Measurements from ENCODE around the gene GJA4. TPM values are rescaled to one million over a fixed set of nuclear protein-coding genes. Genes with fewer than 3 reads are reported as not detected.
"Not testable (repeated sequence)": the region's sequence is repeated elsewhere in the genome, so short reads cannot be mapped to it uniquely, and the experiment has no call there.

The GJA4 gene
- total RNA-seq, 2 experiments from 2014 or later, result 0.24 to 0.69 TPM

DNA sequence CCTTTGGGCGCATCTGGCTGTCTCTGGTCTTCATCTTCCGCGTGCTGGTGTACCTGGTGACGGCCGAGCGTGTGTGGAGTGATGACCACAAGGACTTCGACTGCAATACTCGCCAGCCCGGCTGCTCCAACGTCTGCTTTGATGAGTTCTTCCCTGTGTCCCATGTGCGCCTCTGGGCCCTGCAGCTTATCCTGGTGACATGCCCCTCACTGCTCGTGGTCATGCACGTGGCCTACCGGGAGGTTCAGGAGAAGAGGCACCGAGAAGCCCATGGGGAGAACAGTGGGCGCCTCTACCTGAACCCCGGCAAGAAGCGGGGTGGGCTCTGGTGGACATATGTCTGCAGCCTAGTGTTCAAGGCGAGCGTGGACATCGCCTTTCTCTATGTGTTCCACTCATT, 35.4 kb upstream of the GJA4 start:
- no peak overlapping the region for H3K4me3 Mint-ChIP-seq
- H3K27ac Mint-ChIP-seq, result no peak overlapping the region
- no peaks in the 10 kb centered on the region for H3K9me3 Mint-ChIP-seq
- no peaks in the 10 kb centered on the region for H3K4me1 Mint-ChIP-seq (ENCODE audit: low read depth)
- intact Hi-C loops (cut with micrococcal nuclease), result no loop called here
- no peaks in the 10 kb centered on the region for H3K36me3 Mint-ChIP-seq (ENCODE audit: low read depth)
- DNase-seq, result no peak
- H3K27me3 Mint-ChIP-seq (ENCODE audit: low read depth), result no peaks in the 10 kb centered on the region
- CTCF ChIA-PET, result no interaction called here

DNA sequence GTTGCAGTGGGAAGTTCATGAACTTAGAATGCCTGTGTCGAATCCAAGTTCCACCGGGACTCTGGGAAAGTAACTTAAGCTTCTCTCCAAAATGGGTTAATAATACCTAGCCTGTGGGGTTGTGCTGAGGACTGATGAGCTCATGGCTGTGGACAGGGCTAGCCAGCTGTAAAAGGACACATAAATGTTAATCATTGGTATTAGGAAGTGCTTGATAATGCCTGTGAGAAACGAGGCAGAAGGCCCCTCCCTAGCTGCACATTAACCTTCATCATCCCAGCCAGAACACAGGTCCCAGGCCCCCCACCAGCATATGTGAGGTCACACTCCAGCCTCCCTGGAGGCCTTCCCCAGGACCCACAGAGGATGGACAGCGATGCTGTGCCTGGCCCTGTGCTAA, 34.0 kb upstream of the GJA4 start:
- no peak overlapping the region for H3K27ac Mint-ChIP-seq
- DNase-seq, result no peak
- intact Hi-C loops (cut with micrococcal nuclease), result no loop called here
- no peaks in the 10 kb centered on the region for H3K36me3 Mint-ChIP-seq (ENCODE audit: low read depth)
- no peaks in the 10 kb centered on the region for H3K4me1 Mint-ChIP-seq (ENCODE audit: low read depth)
- H3K27me3 Mint-ChIP-seq (ENCODE audit: low read depth), result peaks cover 2% of the 10 kb centered on the region
- H3K9me3 Mint-ChIP-seq, result no peaks in the 10 kb centered on the region
- no peak overlapping the region for H3K4me3 Mint-ChIP-seq
- CTCF ChIA-PET, result no interaction called here

DNA sequence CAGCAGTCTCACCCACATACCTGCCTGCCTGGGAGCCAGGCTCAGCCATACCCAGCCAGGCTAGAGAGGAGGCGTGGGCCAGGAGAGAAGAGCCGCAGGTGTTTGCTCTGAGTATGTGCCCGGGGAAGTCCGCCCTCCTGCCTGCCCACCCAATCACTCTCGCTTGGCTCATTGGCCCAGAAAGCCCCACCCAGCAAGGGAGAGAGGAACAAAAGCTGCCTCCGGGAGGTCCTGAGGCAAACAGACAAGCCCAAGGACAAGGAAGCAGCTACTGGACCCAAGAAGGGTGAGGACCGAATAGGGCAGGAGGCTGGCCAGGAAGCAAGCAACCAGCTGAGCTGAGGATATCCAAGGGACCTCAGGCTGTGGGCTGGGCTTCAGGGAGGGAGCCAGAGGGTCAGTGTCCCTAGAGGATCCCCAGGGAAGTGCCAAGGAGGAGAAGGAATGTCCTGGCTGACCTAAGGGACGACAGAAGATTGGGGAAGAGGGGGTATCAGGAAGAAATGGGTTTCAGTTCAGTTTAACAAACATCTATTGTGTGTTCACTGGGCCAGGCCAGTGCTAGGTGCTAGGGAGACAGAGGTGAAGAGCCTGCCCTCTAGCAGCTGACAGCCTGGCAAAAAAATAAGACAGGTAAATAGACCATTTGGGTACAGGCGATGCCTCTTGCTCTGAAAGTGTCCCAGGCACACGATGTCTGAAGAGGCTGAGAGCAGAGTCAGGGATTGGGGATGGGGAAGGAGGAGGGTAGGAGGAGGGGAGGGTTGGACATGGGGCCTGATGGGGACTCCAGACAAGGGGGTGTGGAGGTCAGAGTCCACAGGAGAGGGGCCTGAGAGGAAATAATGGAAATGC, 33.1 kb upstream of the GJA4 start, which contains the start of gene GJB4:
Gene GJB4 (plus strand): TSS at position 238 of the 855 bp plus-strand sequence. CDS start 1,515 bp downstream, outside the sequence.
- Mint-ChIP-seq H3K27ac (no peak within 1 kb of the TSS), H3K9me3 (no peaks in the 10 kb centered on the region), H3K36me3 (ENCODE audit: low read depth) (no peaks in the 10 kb centered on the region), H3K4me3 (no peak within 1 kb of the TSS), H3K27me3 (ENCODE audit: low read depth) (peaks cover 2% of the 10 kb centered on the region), H3K4me1 (ENCODE audit: low read depth) (no peaks in the 10 kb centered on the region)
- no peak for DNase-seq
- CTCF ChIA-PET, result no interaction called here
- intact Hi-C loops (cut with micrococcal nuclease), result no loop called here

DNA sequence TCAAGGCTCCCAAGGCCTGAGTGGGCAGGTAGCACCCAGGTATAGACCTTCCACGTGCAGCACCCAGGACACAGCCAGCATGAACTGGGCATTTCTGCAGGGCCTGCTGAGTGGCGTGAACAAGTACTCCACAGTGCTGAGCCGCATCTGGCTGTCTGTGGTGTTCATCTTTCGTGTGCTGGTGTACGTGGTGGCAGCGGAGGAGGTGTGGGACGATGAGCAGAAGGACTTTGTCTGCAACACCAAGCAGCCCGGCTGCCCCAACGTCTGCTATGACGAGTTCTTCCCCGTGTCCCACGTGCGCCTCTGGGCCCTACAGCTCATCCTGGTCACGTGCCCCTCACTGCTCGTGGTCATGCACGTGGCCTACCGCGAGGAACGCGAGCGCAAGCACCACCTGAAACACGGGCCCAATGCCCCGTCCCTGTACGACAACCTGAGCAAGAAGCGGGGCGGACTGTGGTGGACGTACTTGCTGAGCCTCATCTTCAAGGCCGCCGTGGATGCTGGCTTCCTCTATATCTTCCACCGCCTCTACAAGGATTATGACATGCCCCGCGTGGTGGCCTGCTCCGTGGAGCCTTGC, 31.5 kb upstream of the GJA4 start:
- Mint-ChIP-seq H3K4me3 (no peak overlapping the region), H3K4me1 (ENCODE audit: low read depth) (no peaks in the 10 kb centered on the region), H3K36me3 (ENCODE audit: low read depth) (no peaks in the 10 kb centered on the region), H3K27ac (no peak overlapping the region), H3K9me3 (no peaks in the 10 kb centered on the region), H3K27me3 (ENCODE audit: low read depth) (peaks cover 2% of the 10 kb centered on the region)
- CTCF ChIA-PET, result no interaction called here
- no peak for DNase-seq
- intact Hi-C loops (cut with micrococcal nuclease), result no loop called here

DNA sequence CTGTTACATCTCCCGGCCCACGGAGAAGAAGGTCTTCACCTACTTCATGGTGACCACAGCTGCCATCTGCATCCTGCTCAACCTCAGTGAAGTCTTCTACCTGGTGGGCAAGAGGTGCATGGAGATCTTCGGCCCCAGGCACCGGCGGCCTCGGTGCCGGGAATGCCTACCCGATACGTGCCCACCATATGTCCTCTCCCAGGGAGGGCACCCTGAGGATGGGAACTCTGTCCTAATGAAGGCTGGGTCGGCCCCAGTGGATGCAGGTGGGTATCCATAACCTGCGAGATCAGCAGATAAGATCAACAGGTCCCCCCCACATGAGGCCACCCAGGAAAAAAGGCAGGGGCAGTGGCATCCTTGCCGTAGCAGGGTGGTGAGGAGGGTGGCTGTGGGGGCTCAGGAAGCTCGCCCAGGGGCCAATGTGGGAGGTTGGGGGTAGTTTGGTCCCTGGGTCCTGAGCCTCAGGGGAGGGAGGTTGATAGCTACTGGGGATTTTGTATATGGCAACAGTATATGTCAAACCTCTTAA, 31.0 kb upstream of the GJA4 start:
- intact Hi-C loops (cut with micrococcal nuclease), result no loop called here
- Mint-ChIP-seq H3K4me1 (ENCODE audit: low read depth) (no peaks in the 10 kb centered on the region), H3K9me3 (no peaks in the 10 kb centered on the region), H3K4me3 (no peak overlapping the region), H3K27me3 (ENCODE audit: low read depth) (peaks cover 2% of the 10 kb centered on the region), H3K36me3 (ENCODE audit: low read depth) (no peaks in the 10 kb centered on the region), H3K27ac (no peak overlapping the region)
- no peak for DNase-seq
- CTCF ChIA-PET, result no interaction called here

DNA sequence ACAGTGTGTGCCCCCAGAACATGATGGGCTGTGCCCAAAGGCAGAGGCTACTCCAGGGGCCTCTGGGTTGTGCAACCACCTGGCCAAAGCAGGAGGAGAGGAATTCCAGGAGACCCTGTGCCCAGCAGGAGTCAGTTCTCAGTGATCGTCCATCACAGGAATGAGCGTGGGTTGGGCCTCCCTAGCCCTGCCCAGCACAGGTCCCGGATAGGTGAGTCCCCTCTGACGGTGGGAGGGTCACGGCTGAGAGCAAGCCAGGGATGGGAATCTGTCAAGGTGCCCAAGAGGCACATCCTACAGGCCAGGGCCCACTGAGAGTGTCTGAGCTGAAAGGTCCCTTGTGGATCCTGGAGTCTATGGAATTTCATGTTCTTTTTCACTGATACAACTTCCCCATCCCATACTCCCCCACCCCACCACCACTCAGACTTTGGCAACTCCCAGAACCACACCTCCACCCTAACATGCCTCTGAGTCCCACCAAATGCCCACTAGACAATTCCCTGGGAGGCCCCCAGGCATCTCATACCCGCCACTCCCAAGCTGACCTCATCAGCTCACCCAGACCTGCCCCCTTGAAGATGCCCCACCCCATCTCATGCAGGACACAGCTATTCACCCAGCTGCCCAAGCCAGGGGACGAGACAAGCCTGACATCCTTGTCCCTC, 30.2 kb upstream of the GJA4 start:
- no peak for DNase-seq
- Mint-ChIP-seq H3K4me1 (ENCODE audit: low read depth) (no peaks in the 10 kb centered on the region), H3K27me3 (ENCODE audit: low read depth) (peaks cover 2% of the 10 kb centered on the region), H3K36me3 (ENCODE audit: low read depth) (no peaks in the 10 kb centered on the region), H3K9me3 (no peaks in the 10 kb centered on the region), H3K4me3 (no peak overlapping the region), H3K27ac (no peak overlapping the region)
- CTCF ChIA-PET, result no interaction called here
- intact Hi-C loops (cut with micrococcal nuclease), result no loop called here

DNA sequence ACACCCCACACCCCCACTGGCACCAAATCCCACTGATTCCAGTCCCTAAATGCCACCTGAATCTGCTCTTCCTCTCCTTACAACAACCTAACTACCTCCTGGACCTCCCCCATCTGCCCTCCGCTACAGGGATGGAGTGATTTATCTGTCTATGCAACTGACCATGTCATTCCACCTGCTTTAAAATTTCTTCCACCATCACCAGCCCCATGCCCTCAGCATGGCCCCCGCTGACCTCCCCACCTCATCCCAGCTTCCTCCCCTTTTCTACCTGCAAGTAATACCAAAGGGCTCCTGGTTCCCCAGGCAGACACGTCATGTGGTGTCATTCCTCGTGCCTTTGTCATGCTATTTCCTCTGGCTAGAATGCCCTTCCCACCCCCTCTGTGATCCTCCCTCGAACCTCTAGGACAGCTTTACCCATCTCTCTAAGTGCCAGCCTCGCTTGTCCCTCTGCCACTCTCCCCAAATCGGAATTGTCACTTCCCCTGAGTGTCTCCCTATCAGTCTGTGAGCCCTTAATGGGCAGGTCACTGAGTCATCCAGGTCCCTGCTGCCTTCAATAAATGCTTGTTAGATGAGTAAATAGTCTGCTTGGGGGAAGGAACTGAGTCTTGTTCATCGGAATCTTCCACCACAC, 29.5 kb upstream of the GJA4 start:
- DNase-seq, result no peak
- Mint-ChIP-seq H3K4me3 (no peak overlapping the region), H3K27me3 (ENCODE audit: low read depth) (peaks cover 2% of the 10 kb centered on the region), H3K4me1 (ENCODE audit: low read depth) (no peaks in the 10 kb centered on the region), H3K27ac (no peak overlapping the region), H3K9me3 (no peaks in the 10 kb centered on the region), H3K36me3 (ENCODE audit: low read depth) (no peaks in the 10 kb centered on the region)
- intact Hi-C loops (cut with micrococcal nuclease), result no loop called here
- CTCF ChIA-PET, result no interaction called here

DNA sequence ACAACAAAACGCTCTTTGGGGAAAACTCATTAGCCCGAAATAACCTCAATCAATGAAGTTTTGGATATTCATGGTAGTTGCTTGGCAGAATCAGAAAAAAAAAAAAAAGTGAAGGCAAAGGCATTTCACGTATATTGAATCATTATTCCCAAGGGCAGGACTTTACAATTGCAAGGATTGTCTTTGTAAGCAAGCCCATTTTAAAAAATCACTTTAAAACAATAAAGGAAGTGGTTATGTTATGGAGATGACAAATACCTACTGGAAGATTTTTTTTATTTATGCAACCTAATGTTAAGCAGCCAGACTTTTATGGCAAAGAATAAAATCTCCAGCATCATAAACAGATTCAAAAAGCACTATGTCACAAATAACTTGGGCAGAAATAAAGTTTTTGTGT, 23.9 kb upstream of the GJA4 start:
- intact Hi-C loops (cut with micrococcal nuclease), result no loop called here

DNA sequence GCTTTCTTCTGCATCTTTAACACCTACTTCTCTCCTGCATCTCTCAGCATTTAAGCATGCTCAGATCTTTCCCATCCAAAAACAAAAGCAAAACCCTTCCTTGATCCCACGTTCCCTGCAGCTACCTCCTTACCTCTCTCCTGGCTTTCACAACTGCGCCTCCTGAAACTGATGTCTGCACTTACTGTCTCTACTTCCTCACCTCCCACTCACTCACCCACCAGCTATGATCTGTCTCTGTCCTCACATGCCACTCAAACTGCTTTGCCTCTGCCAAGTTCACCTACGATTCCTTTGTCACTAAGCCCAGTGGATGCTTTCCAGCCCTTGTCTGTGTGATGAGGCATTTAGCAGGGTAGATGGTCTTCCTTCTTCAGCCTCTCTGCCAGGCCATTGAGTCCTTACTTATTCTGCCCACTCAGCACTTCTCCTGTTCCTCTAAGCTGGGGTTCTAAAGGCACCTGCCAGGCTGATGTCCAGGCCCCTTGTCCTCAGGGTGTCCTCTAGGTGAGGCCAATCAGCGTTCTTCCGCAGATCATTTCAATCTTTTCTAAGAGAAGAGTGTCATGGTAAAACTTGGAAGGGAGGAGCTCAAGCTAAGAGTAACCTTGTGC, 21.8 kb upstream of the GJA4 start:
- Mint-ChIP-seq H3K4me3 (no peak overlapping the region), H3K9me3 (no peaks in the 10 kb centered on the region), H3K27me3 (ENCODE audit: low read depth) (no peaks in the 10 kb centered on the region), H3K4me1 (ENCODE audit: low read depth) (no peaks in the 10 kb centered on the region), H3K27ac (no peak overlapping the region), H3K36me3 (ENCODE audit: low read depth) (no peaks in the 10 kb centered on the region)
- DNase-seq, result no peak
- CTCF ChIA-PET, result interaction anchor here (0.9 kb wide), 1 partner anchor 16 kb away, joined by 3 read pairs; no protein-coding TSS in a partner anchor
- intact Hi-C loops (cut with micrococcal nuclease), result no loop called here

More for the DNA sequence above, 23.9 kb upstream of the GJA4 start:
- CTCF ChIA-PET, result no interaction called here
- no peak overlapping the region for H3K27ac Mint-ChIP-seq
- no peaks in the 10 kb centered on the region for H3K4me1 Mint-ChIP-seq (ENCODE audit: low read depth)
- no peak overlapping the region for H3K4me3 Mint-ChIP-seq
- H3K36me3 Mint-ChIP-seq (ENCODE audit: low read depth), result no peaks in the 10 kb centered on the region
- DNase-seq, result no peak
- no peaks in the 10 kb centered on the region for H3K27me3 Mint-ChIP-seq (ENCODE audit: low read depth)
- no peaks in the 10 kb centered on the region for H3K9me3 Mint-ChIP-seq

DNA sequence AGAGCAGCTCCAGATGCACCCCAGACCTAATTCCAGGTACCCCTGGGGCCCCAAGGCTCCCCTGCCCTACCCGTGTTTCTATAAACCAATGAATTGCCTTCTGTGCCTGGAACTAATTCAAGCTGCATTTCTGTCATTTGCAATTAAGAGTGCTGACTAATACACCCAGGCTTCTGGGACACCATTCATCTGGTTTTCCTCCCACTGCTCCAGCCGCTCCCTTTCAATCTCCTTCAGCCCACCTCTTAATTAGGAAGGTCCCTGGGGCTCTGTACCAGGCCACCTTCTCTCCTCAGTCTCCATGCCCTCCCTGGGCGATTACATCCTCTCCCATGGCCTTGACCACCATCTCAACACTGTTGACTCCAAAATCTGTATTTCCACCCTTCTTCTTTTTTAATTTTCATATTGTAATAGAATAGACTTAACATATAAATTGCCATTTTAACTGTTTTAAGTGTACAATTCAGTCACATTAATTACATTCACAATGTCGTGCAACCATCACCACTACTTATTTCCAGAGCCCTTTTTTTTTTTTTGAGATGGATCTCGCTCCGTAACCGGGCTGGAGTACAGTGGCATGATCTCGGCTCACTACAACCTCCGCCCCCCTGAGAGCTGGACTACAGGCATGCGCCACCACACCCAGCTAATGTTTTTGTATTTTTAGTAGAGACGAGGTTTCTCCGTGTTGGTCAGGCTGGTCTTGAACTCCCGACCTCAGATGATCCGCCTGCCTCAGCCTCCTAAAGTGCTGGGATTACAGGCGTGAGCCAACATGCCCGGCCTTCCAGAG, 21.0 kb upstream of the GJA4 start:
- intact Hi-C loops (cut with micrococcal nuclease), result no loop called here
- H3K4me1 Mint-ChIP-seq (ENCODE audit: low read depth), result no peaks in the 10 kb centered on the region
- H3K27ac Mint-ChIP-seq, result no peak overlapping the region
- no peak overlapping the region for H3K4me3 Mint-ChIP-seq
- DNase-seq, result no peak
- H3K36me3 Mint-ChIP-seq (ENCODE audit: low read depth), result no peaks in the 10 kb centered on the region
- CTCF ChIA-PET, result interaction anchor here (0.9 kb wide), 1 partner anchor 15 kb away, joined by 3 read pairs; no protein-coding TSS in a partner anchor
- H3K9me3 Mint-ChIP-seq, result no peaks in the 10 kb centered on the region
- H3K27me3 Mint-ChIP-seq (ENCODE audit: low read depth), result no peaks in the 10 kb centered on the region

DNA sequence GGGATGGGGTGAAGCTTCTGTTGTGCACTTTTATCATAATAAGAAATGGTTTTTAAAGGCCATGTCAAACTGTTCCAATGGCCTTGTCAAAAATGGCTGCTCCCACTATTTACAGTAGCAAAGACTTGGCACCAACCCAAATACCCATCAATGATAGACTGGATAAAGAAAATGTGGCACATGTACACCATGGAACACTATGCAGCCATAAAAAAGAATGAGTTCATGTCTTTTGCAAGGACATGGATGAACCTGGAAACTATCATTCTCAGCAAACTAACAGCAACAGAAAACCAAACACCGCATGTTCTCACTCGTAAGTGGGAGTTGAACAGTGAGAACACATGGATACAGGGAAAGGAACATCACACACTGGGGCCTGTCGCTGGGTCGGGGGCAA, 19.7 kb upstream of the GJA4 start:
- CTCF ChIA-PET, result interaction anchor here (1.2 kb wide), 1 partner anchor 13 kb away, joined by 3 read pairs; no protein-coding TSS in a partner anchor
- H3K9me3 Mint-ChIP-seq; intact Hi-C loops (cut with micrococcal nuclease); H3K4me1 Mint-ChIP-seq (ENCODE audit: low read depth); H3K27ac Mint-ChIP-seq; H3K36me3 Mint-ChIP-seq (ENCODE audit: low read depth); H3K27me3 Mint-ChIP-seq (ENCODE audit: low read depth); DNase-seq; H3K4me3 Mint-ChIP-seq: not testable (repeated sequence)

All from activated naive CD4-positive, alpha-beta T cell treated with anti-CD3 and anti-CD28 coated beads for 36 hours (primary cell).